ENCODE measurements around the gene ISCU. TPM values are rescaled to one million over a fixed set of nuclear protein-coding genes. Genes with fewer than 3 reads are reported as not detected.

ISCU gene
- total and polyA plus RNA-seq, 4 donors, result 86.2 to 132 (median 94.3) TPM

GRCh38 chr12:108566452-108566851 lies 4.1 kb downstream of the ISCU start:
- TF ChIP-seq CTCF (IDR thresholded peaks at IDR 0.05; ENCODE audit: control extremely low read depth, extremely low read depth), result no peak
- Histone ChIP-seq H3K4me1 (ENCODE audit: control insufficient read depth in 5 of 5, insufficient read depth in 5 of 5, low read length in 5 of 5) (peaks cover 0 to 18% (median 3%) of the 10 kb centered on the region in 5 donors), H3K27ac (ENCODE audit: low read depth in 1 of 2, low read length in 1 of 2) (peak overlapping the region; percentile 68 to 83), H3K9me3 (ENCODE audit: control insufficient read depth in 4 of 4, insufficient read depth in 3 of 4, low read length in 3 of 4) (no peaks in the 10 kb centered on the region), H3K9ac (ENCODE audit: insufficient read depth in 1 of 2, low read length in 2 of 2) (no peak overlapping the region), H3K36me3 (ENCODE audit: control insufficient read depth in 4 of 4, insufficient read depth in 4 of 4, low read length in 4 of 4) (peaks cover 28 to 45% (median 32%) of the 10 kb centered on the region in 4 donors), H3K27me3 (ENCODE audit: control insufficient read depth in 3 of 3, insufficient read depth in 3 of 3, low read length in 2 of 3) (no peaks in the 10 kb centered on the region), H3K4me3 (no peak overlapping the region)
- WGBS, 2 donors, result 95 to 98% methylated on average over 4 of the region's 4 CpGs
- ATAC-seq (ENCODE audit: insufficient read depth, low FRiP score) (no peak), DNase-seq (no peak)

- ATAC-seq (ENCODE audit: insufficient read depth, low FRiP score), result peak; percentile 9
- no peak for TF ChIP-seq CTCF (IDR thresholded peaks at IDR 0.05; ENCODE audit: control extremely low read depth, extremely low read depth)
- H3K27me3 ChIP-seq (ENCODE audit: control insufficient read depth in 3 of 3, insufficient read depth in 3 of 3, low read length in 2 of 3), result no peaks in the 10 kb centered on the region
- H3K27ac ChIP-seq (ENCODE audit: low read depth in 1 of 2, low read length in 1 of 2), result no peak overlapping the region
- peaks cover 28 to 45% (median 32%) of the 10 kb centered on the region in 4 donors for H3K36me3 ChIP-seq (ENCODE audit: control insufficient read depth in 4 of 4, insufficient read depth in 4 of 4, low read length in 4 of 4)
- H3K9ac ChIP-seq (ENCODE audit: insufficient read depth in 1 of 2, low read length in 2 of 2), result no peak overlapping the region
- no peak overlapping the region for H3K4me3 ChIP-seq
- H3K9me3 ChIP-seq (ENCODE audit: control insufficient read depth in 4 of 4, insufficient read depth in 3 of 4, low read length in 3 of 4), result no peaks in the 10 kb centered on the region
- H3K4me1 ChIP-seq (ENCODE audit: control insufficient read depth in 5 of 5, insufficient read depth in 5 of 5, low read length in 5 of 5), result peaks cover 0 to 18% (median 2%) of the 10 kb centered on the region in 5 donors
- WGBS, 2 donors, result 42 to 50% methylated on average over 7 of the region's 7 CpGs
- DNase-seq, result no peak
Observed at GRCh38 chr12:108567406-108568337, 5.3 kb downstream of the ISCU start.

- peaks cover 0 to 14% (median 2%) of the 10 kb centered on the region in 5 donors for H3K4me1 ChIP-seq (ENCODE audit: control insufficient read depth in 5 of 5, insufficient read depth in 5 of 5, low read length in 5 of 5)
- H3K27me3 ChIP-seq (ENCODE audit: control insufficient read depth in 3 of 3, insufficient read depth in 3 of 3, low read length in 2 of 3), result no peaks in the 10 kb centered on the region
- ATAC-seq (ENCODE audit: insufficient read depth, low FRiP score), result no peak
- TF ChIP-seq CTCF (IDR thresholded peaks at IDR 0.05; ENCODE audit: control extremely low read depth, extremely low read depth), result no peak
- no peak for DNase-seq
- peaks cover 28 to 45% (median 32%) of the 10 kb centered on the region in 4 donors for H3K36me3 ChIP-seq (ENCODE audit: control insufficient read depth in 4 of 4, insufficient read depth in 4 of 4, low read length in 4 of 4)
- no peak overlapping the region for H3K4me3 ChIP-seq
- no peaks in the 10 kb centered on the region for H3K9me3 ChIP-seq (ENCODE audit: control insufficient read depth in 4 of 4, insufficient read depth in 3 of 4, low read length in 3 of 4)
- 77 to 81% methylated on average over 10 of the region's 10 CpGs for WGBS, 2 donors
- H3K9ac ChIP-seq (ENCODE audit: insufficient read depth in 1 of 2, low read length in 2 of 2), result no peak overlapping the region
- H3K27ac ChIP-seq (ENCODE audit: low read depth in 1 of 2, low read length in 1 of 2), result peak overlapping the region in 1 of 2 donors; percentile 5
Observed at GRCh38 chr12:108568338-108569154, 6.2 kb downstream of the ISCU start.

Data from lung (tissue), 12 donors.